Measurements from ENCODE around the gene FABP2.
"Not testable (repeated sequence)": the region's sequence is repeated elsewhere in the genome, so short reads cannot be mapped to it uniquely, and the experiment has no call there.

FABP2 gene

GRCh38 chr4:119307606-119308005 is 14.3 kb downstream of the FABP2 start:
- DNase-seq: no peak

GRCh38 chr4:119304431-119304830 is 17.5 kb downstream of the FABP2 start:
- DNase-seq: no peak

- no peak for DNase-seq
Measured at GRCh38 chr4:119303587-119304305, 18.2 kb downstream of the FABP2 start.

- DNase-seq: no peak
Measured at GRCh38 chr4:119302073-119302832, 19.7 kb downstream of the FABP2 start.

GRCh38 chr4:119300101-119300978 is 21.6 kb downstream of the FABP2 start:
- DNase-seq: peak; percentile 92

- DNase-seq: no peak
Measured at GRCh38 chr4:119299741-119300100, 22.2 kb downstream of the FABP2 start.

GRCh38 chr4:119299260-119299671 is 22.7 kb downstream of the FABP2 start:
- DNase-seq: no peak

- DNase-seq: no peak
Measured at GRCh38 chr4:119297795-119298194, 24.1 kb downstream of the FABP2 start.

- no peak for DNase-seq
Measured at GRCh38 chr4:119296356-119296755, 25.6 kb downstream of the FABP2 start.

GRCh38 chr4:119290598-119290997 is 31.3 kb downstream of the FABP2 start:
- no peak for DNase-seq

GRCh38 chr4:119289313-119289712 is 32.6 kb downstream of the FABP2 start:
- no peak for DNase-seq

- DNase-seq: peak; percentile 84
Measured at GRCh38 chr4:119286377-119287002, 35.4 kb downstream of the FABP2 start.

GRCh38 chr4:119284876-119285780 is 36.8 kb downstream of the FABP2 start:
- no peak for DNase-seq

- DNase-seq: no peak
Measured at GRCh38 chr4:119281393-119281792, 40.5 kb downstream of the FABP2 start.

GRCh38 chr4:119279945-119280344 is 42.0 kb downstream of the FABP2 start:
- DNase-seq: not testable (repeated sequence)

GRCh38 chr4:119279541-119279940 is 42.4 kb downstream of the FABP2 start:
- not testable (repeated sequence) for DNase-seq

- DNase-seq: no peak
Measured at GRCh38 chr4:119271361-119272085, 50.4 kb downstream of the FABP2 start.

- DNase-seq: no peak
Measured at GRCh38 chr4:119268466-119268865, 53.5 kb downstream of the FABP2 start.

All from fibroblast of upper back skin (primary cell).